Stimulated activated CD4-positive, alpha-beta T cell treated with anti-CD3 and anti-CD28 coated beads, Interleukin-12 subunit alpha, Interleukin-12 subunit beta, amount 100 ng/mL, for 4 hours (primary cell): ENCODE results near the gene CORO2A.
"Not testable (repeated sequence)": the region's sequence is repeated elsewhere in the genome, so short reads cannot be mapped to it uniquely, and the experiment has no call there.

Experiments used
- DNase-seq: peaks from one replicate; pipeline ENCODE4 v3.0.0-alpha.2; 2020

CORO2A gene

GRCh38 chr9:98101868-98102273 lies 90.6 kb downstream of the CORO2A start:
- peak; percentile 49 for DNase-seq

- no peak for DNase-seq
Measured at GRCh38 chr9:98101416-98101815, 91.0 kb downstream of the CORO2A start.

DNA sequence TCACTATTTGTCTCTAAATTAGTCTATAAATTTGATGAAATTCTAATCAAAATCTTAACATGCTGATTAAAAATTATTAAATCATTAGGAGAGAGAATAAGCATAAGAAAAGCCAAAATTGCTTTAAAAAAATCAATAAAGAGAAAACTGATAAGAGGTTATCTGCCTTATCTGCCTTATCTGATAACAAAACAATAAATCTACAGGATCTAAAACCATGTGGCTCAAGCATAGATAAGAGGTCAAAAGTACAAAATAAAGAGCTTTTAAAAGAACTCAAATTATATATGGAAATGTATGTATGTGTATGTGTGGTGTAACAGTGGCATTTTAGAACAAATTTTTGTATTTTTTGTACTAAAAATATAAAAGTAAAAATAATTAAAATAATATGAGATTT lies 92.0 kb downstream of the CORO2A start:
- no peak for DNase-seq

- DNase-seq: no peak
Measured at GRCh38 chr9:98099898-98100297, 92.5 kb downstream of the CORO2A start.

GRCh38 chr9:98099346-98099745 lies 93.1 kb downstream of the CORO2A start:
- DNase-seq: no peak

DNA sequence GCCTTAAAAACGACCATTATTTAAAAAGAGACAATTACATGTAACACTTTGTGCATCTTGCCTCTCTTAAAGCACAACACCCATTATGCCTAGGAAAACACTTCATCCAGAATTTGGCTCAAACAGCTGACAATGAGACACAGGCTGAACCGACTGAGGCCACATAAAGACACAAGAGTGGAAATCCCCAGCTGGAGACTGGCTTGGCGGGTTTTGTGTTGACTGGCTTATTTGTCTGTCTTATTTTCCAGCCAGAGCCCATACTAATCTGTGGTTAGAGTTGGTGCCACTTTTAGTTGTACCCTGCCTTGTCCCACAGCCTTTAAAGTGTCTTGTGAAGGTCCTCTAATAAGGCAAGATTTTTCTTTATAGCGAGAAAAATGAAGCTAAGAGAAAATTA lies 94.6 kb downstream of the CORO2A start:
- peak; percentile 36 for DNase-seq

GRCh38 chr9:98096091-98096490 lies 96.3 kb downstream of the CORO2A start:
- DNase-seq: no peak

DNA sequence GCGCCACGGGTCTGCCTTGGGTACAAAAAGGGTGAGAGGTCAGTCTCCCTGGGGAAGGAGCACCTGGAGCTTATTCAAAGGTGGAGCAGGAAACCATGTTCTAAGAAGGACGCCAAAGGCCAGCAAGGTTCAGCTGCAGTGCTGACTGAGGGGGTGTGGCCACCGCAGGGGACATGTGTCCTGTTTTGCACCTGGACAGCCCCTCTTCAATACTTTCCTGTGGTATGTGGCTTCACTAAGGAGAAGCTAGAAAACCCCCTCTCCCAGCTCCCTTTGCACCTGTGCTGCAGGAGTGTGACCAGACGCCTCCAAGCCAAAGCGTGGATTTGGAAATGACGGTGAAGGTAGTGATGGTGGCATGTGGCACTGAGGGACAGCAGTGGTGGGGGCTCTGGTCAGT lies 97.0 kb downstream of the CORO2A start:
- no peak for DNase-seq

DNA sequence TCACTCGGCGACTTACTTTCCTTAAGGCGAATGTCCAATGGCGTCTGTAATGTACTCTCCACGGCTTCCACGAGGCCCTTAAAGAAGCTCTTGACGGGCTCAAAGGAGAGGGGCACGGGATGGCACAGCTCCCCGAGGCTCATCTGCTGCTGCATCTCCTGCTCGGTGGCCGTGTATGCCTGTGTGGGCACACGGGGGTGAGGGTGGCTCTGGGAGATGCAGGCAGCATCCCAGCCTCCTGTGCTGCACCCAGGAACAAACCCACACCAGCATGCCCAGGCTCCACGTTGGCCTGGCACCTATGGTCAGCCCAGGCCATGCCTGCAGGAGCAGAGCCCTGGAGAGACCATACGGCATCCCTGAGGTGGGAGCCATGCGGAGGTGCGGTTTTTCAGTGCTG lies 97.6 kb downstream of the CORO2A start:
- no peak for DNase-seq

DNA sequence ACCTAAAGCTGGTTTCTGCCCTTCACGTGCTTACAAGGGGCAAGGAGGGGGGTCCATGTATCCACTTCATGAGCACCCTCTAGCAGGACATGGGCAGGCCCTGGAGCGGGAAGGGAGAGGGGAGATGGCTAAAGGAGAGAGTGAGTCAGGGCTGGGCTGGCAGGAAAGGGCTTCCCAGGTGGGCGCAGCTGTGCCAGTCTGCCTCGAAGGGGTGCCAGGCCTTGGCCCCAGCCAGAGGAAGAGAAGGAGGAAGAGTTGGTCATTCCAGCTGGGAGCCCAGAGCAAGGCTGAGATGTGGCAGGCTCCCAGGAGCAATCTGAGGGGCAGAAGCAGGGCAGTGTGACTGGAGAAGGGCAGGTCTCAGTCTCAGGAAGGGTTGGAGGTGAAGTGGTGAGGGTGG lies 98.1 kb downstream of the CORO2A start:
- no peak for DNase-seq

DNA sequence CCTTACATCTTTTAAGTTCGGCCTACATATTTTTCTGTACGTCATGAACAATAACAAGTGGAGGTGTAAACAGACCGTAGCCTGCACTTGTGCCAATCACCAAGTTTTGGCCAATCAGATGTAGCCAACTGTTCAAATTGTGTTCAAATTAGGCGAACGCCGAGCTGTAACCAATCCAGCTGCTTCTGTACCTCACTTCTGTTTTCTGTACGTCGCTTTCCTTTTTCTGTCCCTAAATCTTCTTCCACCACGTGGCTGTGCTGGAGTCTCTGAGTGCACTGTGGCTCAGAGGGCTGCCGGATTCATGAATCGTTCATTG lies 99.9 kb downstream of the CORO2A start:
- no peak for DNase-seq

- no peak for DNase-seq
Measured at GRCh38 chr9:98091735-98092612, 100.5 kb downstream of the CORO2A start.

- not testable (repeated sequence) for DNase-seq
Measured at GRCh38 chr9:98090674-98091073, 101.8 kb downstream of the CORO2A start.

- DNase-seq: peak; percentile 31
Measured at GRCh38 chr9:98087420-98088354, 104.8 kb downstream of the CORO2A start.

- DNase-seq: no peak
Measured at GRCh38 chr9:98086461-98086860, 106.0 kb downstream of the CORO2A start.

DNA sequence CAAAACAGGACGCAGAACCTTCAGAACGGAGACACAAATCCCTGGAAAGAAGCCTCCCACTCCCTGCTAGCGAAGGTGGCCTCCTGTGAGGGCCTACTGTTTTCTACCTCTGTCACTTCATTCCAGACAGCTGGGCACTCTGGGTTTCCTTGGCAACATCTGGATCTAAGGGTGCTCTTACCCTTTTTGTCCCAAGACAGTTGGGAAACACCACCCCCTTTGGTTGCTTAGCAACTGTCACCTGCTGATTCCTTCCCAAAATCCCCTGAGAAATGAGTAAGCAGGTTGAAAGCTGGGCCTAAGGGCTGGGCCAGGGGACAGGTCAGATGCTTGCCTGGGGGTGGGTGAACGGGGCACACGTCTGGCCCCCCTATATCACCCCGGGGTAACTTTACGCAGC lies 106.5 kb downstream of the CORO2A start:
- DNase-seq: no peak

DNA sequence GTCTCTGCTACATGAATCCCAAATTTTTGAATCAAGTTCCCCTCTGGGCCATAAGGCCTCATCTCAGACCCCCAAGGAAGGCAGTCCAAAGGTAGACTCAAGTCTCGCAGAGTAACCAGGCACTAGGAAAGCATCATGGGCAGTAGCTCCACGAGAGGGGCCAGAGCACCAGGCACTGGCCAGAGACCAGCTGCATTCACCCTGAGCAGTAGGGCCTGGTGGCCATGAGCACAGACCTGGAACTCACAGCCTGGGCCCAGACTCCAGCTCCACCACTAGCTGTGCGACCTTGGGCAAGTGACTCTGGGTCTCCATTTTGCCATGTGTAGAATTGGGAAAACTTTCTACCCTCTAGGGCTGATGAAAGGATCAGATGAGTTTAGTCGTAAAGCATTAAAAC lies 107.4 kb downstream of the CORO2A start:
- no peak for DNase-seq

DNA sequence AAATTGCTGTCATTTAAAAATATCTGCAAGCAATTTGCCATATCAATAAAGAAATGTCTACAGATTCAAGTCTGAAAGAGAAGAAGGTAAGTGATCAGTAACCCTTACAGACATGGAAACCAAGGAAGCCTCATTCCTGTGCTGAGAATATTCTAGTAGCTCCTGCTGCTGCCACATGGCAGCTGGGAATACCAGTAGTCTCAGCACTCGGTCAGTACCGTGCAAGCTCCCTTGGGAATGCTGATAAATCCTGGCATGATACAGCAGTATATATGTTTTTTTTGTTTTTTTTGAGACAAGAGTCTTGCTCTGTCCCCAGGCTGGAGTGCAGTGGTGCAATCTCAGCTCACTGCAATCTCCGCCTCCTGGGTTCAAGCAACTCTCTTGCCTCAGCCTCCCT lies 108.0 kb downstream of the CORO2A start:
- no peak for DNase-seq

DNA sequence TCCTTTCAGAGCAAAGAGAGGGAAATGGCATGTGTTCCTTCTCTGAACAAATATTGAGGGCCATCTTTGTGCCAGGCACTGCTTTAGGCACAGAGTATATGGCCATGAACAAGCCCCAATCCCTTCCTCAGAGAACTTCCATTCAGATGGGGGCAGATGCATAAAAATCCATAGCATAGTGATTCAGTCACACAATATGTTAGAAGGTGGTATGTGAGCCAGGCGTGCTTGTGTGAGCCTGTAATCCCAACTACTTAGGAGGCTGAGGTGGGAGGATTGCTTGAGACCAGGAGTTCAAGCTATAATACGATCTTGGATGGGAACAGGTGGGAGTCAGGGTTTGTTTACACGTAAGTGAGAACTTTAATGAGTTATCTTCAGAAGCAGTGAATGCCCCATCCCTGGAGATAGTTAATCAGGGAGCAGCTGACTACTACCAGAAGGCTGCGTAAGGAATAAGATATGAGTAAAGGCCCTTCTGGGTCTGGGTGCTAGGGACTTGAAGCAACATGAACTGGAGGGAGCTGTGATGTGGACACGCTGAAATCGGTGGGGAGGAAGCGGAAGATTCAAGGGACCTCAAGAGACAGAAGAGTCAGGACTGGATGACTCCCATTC lies 108.8 kb downstream of the CORO2A start:
- no peak for DNase-seq

DNA sequence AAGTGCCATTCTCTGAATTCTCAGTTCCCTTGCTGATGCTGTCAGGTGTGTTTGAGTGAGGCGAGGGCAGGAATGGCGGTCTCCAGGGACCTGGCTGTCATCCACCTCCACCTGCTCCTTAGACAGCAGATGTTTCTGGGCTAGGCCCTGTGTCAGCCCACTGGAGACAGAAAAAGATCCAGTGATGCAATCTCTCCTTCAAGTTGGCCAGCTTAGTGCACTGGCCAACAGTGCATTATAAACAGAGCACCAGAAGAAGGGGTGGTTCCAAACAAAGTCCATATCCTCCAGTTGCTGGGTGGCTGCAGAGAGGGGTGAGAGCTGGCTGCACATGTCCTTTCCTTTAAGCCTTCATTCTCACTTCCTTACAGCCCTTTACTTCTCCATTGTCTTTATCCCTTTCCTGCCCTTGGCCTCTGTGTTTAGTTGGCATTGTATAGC lies 109.4 kb downstream of the CORO2A start:
- no peak for DNase-seq

GRCh38 chr9:98081477-98082219 lies 110.8 kb downstream of the CORO2A start:
- no peak for DNase-seq

GRCh38 chr9:98080780-98081179 lies 111.7 kb downstream of the CORO2A start:
- no peak for DNase-seq

DNA sequence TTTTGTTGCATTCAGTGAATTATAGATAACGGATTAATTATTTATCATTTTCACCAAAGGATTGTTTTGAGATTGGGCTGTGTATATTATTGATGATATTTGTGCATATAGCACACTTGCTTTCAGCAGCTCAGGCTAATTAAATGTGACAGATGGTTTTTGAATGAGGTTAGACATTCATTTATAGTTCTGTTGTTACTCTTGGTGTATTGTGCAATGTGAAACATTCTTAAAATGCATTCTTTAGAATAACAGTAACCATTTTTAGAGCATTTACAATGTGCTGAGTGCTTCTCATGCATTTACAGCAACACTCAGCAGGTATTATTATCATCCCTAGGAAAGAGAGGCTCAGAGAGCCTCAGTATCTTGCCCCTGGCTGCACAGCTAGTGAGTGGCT lies 112.1 kb downstream of the CORO2A start:
- DNase-seq: no peak
